Measurements from ENCODE around the gene GPS1.
"Not testable (repeated sequence)": the region's sequence is repeated elsewhere in the genome, so short reads cannot be mapped to it uniquely, and the experiment has no call there.

The GPS1 gene

GRCh38 chr17:82025401-82026107, 26.1 kb upstream of the GPS1 start:
- no peak for DNase-seq (ENCODE audit: extremely low read depth in 1 of 2, low read depth in 1 of 2)

GRCh38 chr17:82028246-82028645, 23.5 kb upstream of the GPS1 start:
- DNase-seq (ENCODE audit: extremely low read depth in 1 of 2, low read depth in 1 of 2), result no peak

DNA sequence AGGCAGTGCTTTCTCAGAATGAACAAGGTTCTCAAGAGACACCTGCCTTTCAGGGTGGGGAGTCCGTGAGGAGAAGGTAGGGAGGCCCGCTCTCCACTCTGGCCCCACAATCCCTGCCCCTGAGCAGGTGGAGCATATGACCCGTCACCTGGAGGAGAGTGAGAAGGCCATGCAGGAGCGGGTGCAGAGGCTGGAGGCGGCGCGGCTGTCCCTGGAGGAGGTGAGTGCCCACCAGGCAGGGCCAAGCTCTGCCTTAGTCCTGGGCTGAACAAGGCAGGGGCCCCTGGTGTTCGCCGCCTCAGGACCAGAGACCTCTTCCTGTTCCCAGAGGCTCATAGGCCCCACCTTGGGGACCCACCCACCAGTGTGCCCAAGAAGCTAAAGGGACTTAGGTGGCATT, 22.7 kb upstream of the GPS1 start:
- DNase-seq (ENCODE audit: extremely low read depth in 1 of 2, low read depth in 1 of 2), result no peak

- no peak for DNase-seq (ENCODE audit: extremely low read depth in 1 of 2, low read depth in 1 of 2)
Measured at GRCh38 chr17:82029391-82029790, 22.3 kb upstream of the GPS1 start.

DNA sequence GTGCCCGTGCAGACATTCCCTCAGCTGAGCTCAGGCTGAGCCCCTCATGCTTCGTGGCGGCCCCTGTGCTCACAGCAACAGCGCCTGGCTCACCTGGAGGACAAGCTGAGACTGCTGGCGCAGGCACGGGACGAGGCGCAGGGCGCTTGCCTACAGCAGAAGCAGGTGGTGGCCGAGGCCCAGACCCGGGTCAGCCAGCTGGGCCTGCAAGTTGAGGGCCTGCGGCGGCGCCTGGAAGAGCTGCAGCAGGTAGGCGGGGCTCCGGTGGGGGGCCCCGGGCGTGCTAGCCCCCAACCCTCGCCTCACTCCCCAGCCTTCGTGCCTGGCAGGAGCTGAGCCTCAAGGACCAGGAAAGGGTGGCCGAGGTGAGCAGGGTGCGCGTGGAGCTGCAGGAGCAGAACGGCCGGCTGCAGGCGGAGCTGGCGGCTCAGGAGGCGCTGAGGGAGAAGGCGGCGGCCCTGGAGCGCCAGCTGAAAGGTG, 21.7 kb upstream of the GPS1 start:
- no peak for DNase-seq (ENCODE audit: extremely low read depth in 1 of 2, low read depth in 1 of 2)

DNA sequence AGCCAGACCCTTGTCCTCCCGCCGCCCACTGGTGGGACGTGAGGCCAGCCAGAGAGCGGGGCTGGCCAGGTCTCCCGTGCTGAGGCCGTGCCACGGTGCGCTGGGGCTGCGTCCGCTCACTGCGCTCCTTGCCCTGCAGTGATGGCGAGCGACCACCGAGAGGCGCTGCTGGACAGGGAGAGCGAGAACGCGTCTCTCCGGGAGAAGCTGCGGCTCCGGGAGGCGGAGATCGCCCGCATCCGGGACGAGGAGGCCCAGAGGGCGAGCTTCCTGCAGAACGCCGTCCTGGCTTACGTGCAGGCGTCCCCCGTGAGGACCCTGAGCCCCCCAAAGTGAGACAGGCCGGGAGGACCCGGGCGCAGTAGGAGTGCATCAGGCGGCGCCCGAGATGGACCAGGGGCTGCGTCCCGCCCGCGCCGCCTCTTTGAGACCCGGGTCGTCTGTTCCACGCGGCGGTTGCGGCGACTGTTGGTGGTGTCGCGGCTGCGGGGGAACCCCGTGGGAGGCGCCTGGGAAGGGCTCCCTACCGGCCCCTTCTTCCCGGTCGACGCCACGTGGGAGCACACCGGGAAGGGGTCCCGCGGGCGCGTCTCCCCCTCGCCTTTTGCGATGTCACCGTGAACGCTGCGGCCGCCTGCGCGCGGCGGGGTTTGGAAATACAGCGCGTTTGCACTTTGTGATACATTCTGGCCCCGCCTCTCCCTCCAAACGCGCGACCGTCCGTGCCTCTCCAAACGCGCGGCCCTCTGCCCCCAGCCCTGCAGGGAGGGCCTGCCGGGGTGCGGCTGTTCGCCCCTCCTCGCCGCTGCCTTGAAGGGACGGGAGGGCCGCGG, 21.0 kb upstream of the GPS1 start:
- DNase-seq (ENCODE audit: extremely low read depth in 1 of 2, low read depth in 1 of 2), result peak in 1 of 2 donors; percentile 65

- DNase-seq (ENCODE audit: extremely low read depth in 1 of 2, low read depth in 1 of 2), result no peak
Measured at GRCh38 chr17:82031303-82031884, 20.3 kb upstream of the GPS1 start, which contains the start of gene RAC3. RAC3 (plus strand) TSS chr17:82031678; CDS start chr17:82031762, 84 bp downstream.

DNA sequence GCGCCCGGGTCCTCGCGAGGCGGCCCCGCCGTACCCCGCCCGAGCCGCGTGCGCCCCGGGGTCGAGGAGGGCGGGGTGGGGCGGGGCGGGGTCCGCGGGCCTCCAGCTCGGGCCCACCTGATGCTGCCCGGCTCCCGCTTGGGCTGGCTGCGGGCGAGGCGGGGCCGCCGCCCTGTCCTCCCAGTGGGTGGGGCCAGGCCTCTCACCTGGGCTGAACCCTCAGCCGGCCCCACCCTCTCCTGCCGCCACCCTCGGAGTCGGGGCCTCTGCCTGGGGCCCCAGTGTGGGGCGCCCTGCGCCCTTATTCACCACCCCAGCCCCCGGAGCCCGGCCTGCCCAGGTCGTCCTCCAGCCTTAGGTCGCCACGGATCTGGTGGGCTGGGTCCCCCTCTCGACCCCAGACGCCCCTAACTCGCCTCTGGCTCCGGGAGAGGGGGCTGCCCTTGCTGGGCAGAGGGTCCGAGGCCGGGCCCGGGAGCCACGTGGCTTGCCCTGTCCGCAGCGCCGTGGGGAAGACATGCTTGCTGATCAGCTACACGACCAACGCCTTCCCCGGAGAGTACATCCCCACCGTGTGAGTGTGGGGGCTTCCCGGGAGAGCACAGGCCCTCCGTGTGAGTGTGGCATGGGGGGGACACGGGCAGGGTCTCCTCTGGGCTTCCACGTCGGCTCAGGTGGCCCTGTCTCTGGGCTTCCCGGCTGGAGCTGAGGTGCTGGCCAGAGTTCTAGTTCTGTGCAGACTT, 19.6 kb upstream of the GPS1 start:
- no peak for DNase-seq (ENCODE audit: extremely low read depth in 1 of 2, low read depth in 1 of 2)

DNA sequence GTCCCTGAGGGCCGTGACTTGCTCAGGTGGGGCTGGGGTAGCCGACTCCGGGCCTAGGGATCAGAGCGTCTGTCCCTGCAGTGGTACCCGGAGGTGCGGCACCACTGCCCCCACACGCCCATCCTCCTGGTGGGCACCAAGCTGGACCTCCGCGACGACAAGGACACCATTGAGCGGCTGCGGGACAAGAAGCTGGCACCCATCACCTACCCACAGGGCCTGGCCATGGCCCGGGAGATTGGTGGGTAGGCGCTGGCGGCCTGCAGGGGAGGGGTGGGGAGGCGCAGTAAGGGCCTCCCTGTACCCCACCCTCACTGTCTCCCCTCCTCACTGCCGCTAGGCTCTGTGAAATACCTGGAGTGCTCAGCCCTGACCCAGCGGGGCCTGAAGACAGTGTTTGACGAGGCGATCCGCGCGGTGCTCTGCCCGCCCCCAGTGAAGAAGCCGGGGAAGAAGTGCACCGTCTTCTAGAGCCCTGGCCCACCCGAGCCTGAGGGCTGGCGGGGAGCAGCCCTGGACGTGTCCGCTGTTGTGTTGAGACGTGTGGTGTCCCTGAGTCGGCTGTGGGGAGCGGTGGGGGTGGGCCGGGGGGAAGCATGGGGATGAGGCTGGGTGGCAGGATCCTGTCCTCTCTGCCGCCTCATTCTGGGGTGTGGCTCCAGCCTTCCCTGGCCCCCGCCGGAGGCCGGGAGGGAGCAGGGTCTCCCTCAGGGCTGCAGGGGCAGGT, 18.2 kb upstream of the GPS1 start:
- no peak for DNase-seq (ENCODE audit: extremely low read depth in 1 of 2, low read depth in 1 of 2)

DNA sequence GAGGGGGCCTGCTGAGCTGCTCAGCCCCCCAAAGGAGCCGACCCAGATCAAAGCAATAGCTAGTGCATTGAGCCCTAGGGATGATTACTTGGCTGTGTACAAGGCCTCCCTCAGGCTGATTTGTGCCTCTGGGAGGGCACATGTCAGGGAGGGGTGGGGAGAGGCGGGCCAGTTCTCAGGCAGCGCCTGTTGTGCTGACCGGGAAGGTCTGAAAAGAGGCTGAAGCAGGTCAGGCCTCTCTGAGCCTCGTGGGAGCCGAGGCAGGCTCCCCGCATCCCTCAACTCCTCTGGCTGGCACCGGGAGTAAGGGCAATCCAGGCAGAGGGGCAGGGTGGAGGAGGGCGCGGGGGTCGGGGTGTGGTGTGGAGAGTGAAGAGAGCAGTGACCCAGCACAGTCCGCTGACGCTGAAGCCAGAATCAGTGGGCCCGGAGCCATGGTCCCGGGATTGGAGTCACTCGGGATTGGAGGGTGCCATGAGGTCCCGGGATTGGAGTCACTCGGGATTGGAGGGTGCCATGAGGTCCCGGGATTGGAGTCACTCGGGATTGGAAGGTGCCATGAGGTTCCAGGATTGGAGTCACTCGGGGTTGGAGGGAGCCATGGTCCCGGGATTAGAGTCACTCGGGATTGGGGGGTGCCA, 17.2 kb upstream of the GPS1 start:
- DNase-seq (ENCODE audit: extremely low read depth in 1 of 2, low read depth in 1 of 2), result no peak

- DNase-seq (ENCODE audit: extremely low read depth in 1 of 2, low read depth in 1 of 2), result no peak
Measured at GRCh38 chr17:82035488-82035887, 16.2 kb upstream of the GPS1 start.

- DNase-seq (ENCODE audit: extremely low read depth in 1 of 2, low read depth in 1 of 2), result no peak
Measured at GRCh38 chr17:82035956-82036633, 15.6 kb upstream of the GPS1 start.

GRCh38 chr17:82036634-82037091, 15.0 kb upstream of the GPS1 start:
- DNase-seq (ENCODE audit: extremely low read depth in 1 of 2, low read depth in 1 of 2), result no peak

DNA sequence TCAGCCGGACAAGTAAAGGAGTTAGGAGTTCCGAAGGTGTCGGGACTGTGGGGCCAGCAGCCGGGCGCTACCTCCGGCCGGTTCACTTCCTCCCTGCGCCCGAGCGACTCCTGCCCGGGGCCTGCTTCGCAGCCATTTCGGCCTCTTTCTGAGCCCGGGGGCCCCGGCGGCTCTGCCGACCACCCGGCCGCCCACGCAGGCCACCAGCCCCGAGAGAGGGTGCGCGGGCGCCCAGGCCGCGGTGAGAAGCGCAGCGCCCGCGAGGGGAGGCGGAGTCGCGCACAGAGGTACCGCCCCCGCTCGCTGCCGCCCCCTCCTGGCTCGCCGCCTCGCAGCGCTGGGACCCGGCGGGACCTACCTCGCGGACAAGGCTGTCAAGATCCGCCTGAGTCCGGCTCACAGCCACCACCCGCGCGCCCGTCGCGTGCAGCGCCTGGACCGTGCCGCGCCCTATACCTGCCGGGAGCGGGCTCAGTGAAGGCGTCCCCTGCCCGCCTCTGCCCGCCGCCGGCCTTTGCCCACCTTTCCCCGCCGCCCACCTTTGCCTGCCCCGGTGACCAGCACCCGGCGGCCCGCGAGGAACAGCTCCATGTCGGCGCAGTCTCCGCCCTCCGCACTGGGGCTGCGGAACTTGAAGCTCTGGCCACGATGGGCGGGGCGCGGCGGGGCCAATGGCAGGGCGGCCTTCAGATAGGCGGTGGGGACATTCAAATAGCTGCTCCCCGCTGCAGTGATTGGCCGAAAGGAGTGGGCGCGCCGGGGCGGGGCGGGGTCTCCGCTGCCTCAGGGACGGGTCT, 14.4 kb upstream of the GPS1 start, which contains the start of gene DCXR:
DCXR (minus strand) TSS at position 606 of the 797 bp plus-strand sequence; CDS start at position 591, 15 bp downstream.
- DNase-seq (ENCODE audit: extremely low read depth in 1 of 2, low read depth in 1 of 2), result peak; percentile 82 to 90

DNA sequence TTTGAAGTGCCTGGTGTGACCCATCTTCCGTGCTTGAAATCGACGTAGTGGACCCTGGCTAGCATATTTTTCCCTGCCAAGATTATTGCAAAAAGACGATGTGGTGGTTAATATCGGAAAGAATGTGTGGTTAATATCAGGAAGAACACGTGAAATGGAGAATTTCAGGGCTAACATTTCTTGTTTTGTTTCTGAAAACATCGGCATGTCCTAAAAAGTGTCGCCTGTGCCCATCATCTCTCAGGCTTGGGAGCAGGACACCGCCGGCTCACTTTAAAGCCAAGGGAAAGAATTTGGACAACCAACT, 13.9 kb upstream of the GPS1 start:
- DNase-seq (ENCODE audit: extremely low read depth in 1 of 2, low read depth in 1 of 2), result no peak

- not testable (repeated sequence) for DNase-seq (ENCODE audit: extremely low read depth in 1 of 2, low read depth in 1 of 2)
Measured at GRCh38 chr17:82038796-82039409, 12.8 kb upstream of the GPS1 start.

DNA sequence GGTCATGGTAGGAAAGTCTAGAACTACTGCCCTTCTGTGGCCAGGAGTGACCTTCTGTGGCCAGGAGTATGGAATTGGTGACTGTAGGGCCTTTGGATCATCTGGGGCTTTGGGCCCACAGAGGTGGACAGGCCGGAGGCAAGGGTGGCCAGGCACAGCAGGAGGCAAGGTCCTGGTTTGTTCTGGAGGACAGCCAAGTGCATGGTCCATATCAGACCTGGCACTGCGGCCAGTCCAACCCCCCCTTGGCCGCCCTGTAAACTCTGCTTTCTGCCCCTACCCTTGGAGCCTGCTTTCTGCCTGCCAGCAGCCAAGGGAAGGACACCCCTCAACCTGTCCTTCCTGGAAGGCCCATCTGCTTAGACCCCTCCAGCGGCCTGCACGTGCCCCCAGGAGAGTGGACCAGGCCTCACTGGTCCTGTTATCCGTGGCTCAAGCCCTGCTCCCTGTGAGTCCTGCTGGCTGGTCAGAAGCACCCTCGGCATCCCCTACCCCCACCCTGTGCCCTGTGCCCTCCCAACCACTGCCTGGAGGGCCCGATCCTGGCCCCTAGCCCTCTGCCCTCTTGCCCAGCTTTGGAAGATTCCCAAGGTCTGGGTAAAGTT, 11.9 kb upstream of the GPS1 start:
- no peak for DNase-seq (ENCODE audit: extremely low read depth in 1 of 2, low read depth in 1 of 2)
